Activated naive CD4-positive, alpha-beta T cell treated with anti-CD3 and anti-CD28 coated beads, Interleukin-2, amount 50 U/mL, for 16 hours (primary cell): ENCODE data around the gene TMEM229A.
"Not testable (repeated sequence)": the region's sequence is repeated elsewhere in the genome, so short reads cannot be mapped to it uniquely, and the experiment has no call there.

Experiments used
- DNase-seq: peaks from one replicate; pipeline ENCODE4 v3.0.0-alpha.2; 2020

Gene TMEM229A

DNA sequence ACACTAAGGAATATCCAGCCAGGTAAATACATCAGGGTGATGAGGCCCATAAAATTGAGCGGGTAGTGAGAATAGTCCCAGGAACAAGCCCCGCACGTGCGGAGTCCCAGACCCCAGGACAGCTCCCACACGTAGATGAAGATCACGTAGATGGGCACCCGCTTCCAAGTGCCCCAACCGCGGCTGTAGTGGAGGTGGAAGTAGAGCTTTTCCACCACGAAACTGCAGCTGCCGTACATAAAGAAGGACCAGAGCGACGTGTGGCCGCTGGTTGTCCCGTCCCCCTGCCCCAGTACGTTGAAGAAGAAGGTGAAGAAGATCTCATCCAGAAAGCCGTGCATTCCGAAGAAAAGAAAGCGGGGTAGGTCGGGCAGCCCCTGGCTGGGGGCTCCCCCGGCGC, 948 bp downstream of the TMEM229A start:
- no peak for DNase-seq

DNA sequence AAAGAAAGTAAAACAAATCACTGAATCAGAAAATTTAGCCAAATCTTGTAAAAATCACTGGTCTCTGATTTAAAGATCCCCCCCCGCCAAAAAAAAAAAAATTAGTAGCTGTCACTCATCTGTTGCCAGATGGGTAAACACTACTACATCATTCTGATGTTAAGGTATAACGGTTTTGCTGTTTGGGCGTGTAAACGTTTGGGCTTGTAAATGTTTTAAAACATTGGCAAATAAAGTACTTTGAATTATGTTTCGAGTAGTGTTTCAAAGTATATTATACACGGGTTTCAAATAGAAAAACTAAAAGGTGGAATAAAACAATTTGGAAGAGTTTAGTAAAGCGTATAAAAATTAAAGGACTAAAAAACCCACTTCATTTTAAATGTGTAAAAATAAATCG, 1.5 kb downstream of the TMEM229A start:
- DNase-seq, result no peak

DNA sequence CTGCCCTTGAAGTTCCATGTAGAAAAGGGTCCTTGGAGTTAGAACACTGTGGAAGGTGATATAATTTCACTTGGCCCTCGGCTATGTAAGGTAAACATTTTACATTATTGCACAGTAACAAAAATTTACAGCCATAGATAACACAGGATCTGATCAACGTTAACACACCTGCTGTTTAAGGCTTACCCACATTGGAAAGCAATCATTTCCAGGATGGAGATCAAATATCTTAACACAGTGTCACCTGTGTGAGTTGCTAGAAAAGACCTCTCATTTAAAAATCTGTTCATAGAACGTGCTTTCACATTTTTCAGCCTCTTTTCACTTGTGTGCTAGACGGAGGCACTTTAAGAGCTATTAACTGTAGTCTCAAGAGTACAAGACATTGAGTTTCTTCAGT, 1.9 kb downstream of the TMEM229A start:
- DNase-seq, result no peak

GRCh38 chr7:124029396-124030188, 3.3 kb downstream of the TMEM229A start:
- no peak for DNase-seq

DNA sequence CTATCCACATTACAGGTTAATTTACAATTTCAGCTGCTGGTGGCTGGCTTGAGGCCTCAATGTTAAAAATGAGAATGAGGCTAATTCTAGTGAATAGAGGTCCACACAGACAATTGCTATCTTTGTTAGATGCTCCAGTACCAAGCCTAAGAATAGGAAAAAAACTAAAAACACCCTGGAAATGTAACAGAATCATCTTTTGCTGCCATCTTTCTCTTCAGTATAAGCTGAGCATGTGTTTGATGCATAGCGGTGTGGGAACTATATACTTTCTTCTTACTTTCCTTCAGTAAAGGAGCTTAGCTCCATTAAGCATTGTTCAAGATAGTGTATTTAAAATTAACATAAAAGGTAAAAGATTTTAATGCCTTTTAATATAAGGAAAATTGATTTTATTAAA, 5.6 kb downstream of the TMEM229A start:
- DNase-seq, result no peak

GRCh38 chr7:124024329-124024728, 8.5 kb downstream of the TMEM229A start:
- DNase-seq, result not testable (repeated sequence)

DNA sequence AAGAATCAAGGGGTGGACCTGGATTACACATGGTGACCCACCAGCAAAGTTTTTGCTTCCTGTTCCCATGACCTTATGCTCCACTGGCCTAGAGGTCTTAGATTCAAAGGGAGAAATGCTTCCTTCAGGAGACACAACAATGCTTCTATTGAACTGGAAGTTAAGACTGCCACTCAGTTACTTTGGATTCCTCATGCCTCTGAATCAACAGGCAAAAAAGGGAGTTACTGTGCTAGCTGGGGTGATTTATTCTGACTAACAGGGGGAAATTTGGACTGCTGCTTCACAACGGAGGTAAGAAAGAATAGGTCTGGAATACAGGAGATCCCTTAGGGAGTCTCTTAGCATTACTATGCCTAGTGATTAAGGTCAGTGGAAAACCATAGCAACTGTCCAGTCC, 10.3 kb downstream of the TMEM229A start:
- DNase-seq, result no peak

GRCh38 chr7:124020060-124020459, 12.8 kb downstream of the TMEM229A start:
- DNase-seq, result no peak

DNA sequence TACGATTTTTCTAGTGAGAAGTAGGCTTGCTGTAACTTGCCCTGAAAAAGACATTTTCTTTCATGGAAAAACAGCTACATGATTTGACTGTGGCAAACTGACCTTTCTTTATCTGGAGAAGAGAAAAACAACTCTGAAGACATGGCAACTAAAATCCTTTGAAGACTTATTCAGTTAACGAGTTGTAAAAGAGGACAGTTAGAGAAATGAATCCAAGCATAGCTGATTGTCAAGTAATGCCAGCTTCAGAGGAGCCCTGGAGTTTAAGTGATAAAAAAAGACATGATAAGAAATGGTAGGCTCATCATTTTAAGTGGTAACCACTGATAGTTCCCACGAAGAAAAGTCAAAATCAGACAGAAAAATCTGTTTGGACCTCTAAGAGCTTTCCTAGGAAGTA, 19.6 kb downstream of the TMEM229A start:
- DNase-seq, result no peak

- DNase-seq, result no peak
These were observed 20.0 kb downstream of the TMEM229A start for GRCh38 chr7:124012864-124013263.

DNA sequence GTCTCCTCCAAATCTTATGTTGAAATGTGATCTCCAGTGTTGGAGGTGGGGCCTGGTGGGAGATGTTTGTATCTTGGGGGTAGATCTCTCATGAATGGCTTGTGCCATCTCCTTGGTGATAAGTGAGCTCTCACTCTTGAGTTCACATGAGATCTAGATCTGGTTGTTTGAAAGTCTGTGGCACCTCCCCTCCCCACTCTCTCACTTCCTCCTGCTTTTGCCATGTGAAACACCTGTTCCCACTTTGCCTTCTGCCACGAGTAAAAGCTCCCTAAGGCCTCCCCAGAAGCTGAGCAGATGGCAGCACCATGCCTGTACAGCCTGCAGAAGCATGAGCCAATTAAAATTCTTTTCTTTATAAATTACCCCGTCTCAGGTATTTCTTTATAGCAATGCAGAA, 23.5 kb downstream of the TMEM229A start:
- DNase-seq, result no peak

DNA sequence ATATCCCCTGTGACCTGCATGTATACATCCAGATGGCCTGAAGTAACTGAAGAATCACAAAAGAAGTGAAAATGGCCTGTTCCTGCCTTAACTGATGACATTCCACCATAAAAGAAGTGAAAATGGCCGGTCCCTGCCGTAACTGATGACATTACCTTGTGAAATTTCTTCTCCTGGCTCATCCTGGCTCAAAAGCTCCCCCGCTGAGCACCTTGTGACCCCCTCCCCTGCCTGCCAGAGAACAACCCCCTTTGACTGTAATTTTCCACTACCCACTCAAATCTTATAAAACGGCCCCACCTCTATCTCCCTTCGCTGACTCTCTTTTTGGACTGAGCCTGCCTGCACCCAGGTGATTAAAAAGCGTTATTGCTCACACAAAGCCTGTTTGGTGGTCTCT, 24.6 kb downstream of the TMEM229A start:
- DNase-seq, result not testable (repeated sequence)

DNA sequence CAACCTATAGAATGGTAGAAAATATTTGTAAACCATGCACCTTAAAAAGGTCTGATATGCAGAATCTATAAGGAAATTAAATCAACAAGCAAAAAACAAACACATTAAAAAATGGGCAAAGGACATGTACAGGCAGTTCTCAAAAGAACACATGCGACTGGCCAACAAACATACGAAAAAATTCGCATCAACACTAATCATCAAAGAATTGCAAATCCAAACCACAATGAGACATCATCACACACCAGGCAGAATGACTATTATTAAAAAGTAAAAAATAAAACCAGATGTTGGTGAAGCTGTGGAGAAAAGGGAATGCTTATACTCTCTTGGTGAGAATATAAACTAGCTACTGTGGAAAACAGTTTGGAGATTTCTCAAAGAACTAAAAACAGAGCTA, 33.2 kb downstream of the TMEM229A start:
- no peak for DNase-seq

GRCh38 chr7:123998921-123999320, 33.9 kb downstream of the TMEM229A start:
- DNase-seq, result no peak

- DNase-seq, result no peak
These were observed 36.6 kb downstream of the TMEM229A start for GRCh38 chr7:123996327-123996625.

GRCh38 chr7:123995617-123996326, 37.1 kb downstream of the TMEM229A start:
- DNase-seq, result no peak

DNA sequence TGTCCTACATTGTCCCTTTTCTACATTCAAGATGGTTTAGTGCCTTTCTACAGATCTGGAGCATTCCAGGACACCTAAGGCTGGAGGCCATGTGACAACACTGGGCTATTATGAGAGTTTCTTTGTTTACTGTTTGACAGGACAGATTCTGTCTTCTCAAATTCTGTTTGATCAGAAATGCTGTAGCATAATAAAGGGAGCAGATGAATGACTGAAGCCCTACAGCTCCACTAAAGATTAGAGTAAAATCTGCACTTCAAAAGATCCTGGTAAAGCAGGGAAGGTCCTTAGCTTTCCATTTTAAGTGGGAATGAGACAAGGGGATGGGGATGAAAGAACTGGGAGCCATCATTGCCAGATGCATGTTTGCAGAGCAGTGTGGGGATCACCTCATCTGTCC, 38.4 kb downstream of the TMEM229A start:
- DNase-seq, result no peak

GRCh38 chr7:123993996-123994395, 38.9 kb downstream of the TMEM229A start:
- DNase-seq, result no peak

- DNase-seq, result no peak
These were observed 39.9 kb downstream of the TMEM229A start for GRCh38 chr7:123992913-123993518.

DNA sequence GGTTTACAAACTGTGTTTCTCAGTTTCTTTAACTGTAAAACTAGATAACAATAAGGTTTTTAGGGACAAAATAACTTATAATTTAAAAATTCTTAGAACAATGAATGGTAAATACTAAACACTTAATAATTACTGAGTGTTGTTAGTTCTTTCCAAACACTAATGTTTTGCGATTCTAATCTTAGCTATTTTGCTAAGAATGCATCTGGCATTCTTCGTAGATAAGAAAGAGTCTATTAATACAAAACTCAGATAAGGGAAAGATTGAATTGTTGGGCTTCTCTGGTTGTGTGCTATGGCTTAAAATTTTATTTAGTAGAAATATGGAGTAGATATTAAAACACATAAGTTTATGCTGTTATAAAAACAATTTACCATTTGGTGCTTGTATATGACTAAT, 45.4 kb downstream of the TMEM229A start:
- DNase-seq, result no peak
